A549 (cell line): ENCODE results near the gene TNIP3.

Source experiments
- CTCF ChIP-seq: fragments of >200 bp; sonication (Bioruptor Twin); formaldehyde crosslinking; IDR thresholded peaks from 3 replicates; pipeline ENCODE4 v1.5.1; 2016
- EHF ChIP-seq: fragments of 250-450 bp; sonication (Bioruptor Pico); IDR thresholded peaks from 2 replicates; pipeline ENCODE4 v1.5.0; 2020; ENCODE audit warnings: mild to moderate bottlenecking
- HOXA7 ChIP-seq: fragments of 250-450 bp; sonication (Bioruptor Pico); IDR thresholded peaks from 2 replicates; pipeline ENCODE4 v1.5.0; 2020; ENCODE audit warnings: mild to moderate bottlenecking, moderate library complexity
- JUN ChIP-seq, 2 experiments: fragments of >200 bp; sonication (Bioruptor Twin); formaldehyde crosslinking; IDR thresholded peaks; 2 replicates in 1 of 2; 3 replicates in 1 of 2; pipeline ENCODE4 v1.6.1; 2016 to 2017
- MAFK ChIP-seq: fragments of 450-650 bp; IDR thresholded peaks from 2 replicates; pipeline ENCODE4 v1.6.1; 2014; ENCODE audit not compliant: partially characterized antibody
- POLR2A ChIP-seq: IDR thresholded peaks from 2 replicates; pipeline ENCODE4 v1.6.1; 2012; ENCODE audit warnings: mild to moderate bottlenecking, low read length
- RCOR1 ChIP-seq: fragments of 150-350 bp; IDR thresholded peaks from 2 replicates; pipeline ENCODE4 v1.6.1; 2014; ENCODE audit warnings: antibody characterized with exemption, low read length, low read depth
- REST ChIP-seq: fragments of 200-600 bp; sonication (generic); IDR thresholded peaks from 2 replicates; pipeline ENCODE4 v1.6.1; 2016; ENCODE audit warnings: antibody characterized with exemption, mild to moderate bottlenecking, moderate library complexity

- TF ChIP-seq MAFK: no peak
- TF ChIP-seq JUN (IDR thresholded peaks at IDR 0.05): no peak
- TF ChIP-seq CTCF: no peak
- no peak for TF ChIP-seq RCOR1
- TF ChIP-seq POLR2A: no peak
- no peak for TF ChIP-seq HOXA7 (CRISPR knock-in tag)
- TF ChIP-seq REST: no peak
- TF ChIP-seq EHF: no peak
Measured at GRCh38 chr4:121183361-121183760, 19.2 kb upstream of the TNIP3 start.
